Thyroid gland (tissue), 4 donors: ENCODE results near the gene OR2T5. TPM values are rescaled to one million over a fixed set of nuclear protein-coding genes. Genes with fewer than 3 reads are reported as not detected.
"Not testable (repeated sequence)": the region's sequence is repeated elsewhere in the genome, so short reads cannot be mapped to it uniquely, and the experiment has no call there.

Source experiments
- DNase-seq, 2 donors: peaks; one replicate each; pipeline ENCODE4 v3.0.0-alpha.2; 2019
- H3K27ac ChIP-seq, 3 donors: fragments of 200-600 bp; sonication (generic); 1 replicate in 2 of 3; 2 replicates in 1 of 3; pipeline ENCODE4 v1.5.1; 2016 to 2019; ENCODE audit warnings: mild to moderate bottlenecking in 1 of 3, moderate library complexity in 1 of 3
- H3K27me3 ChIP-seq: fragments of 200-600 bp; sonication (generic); one replicate; pipeline ENCODE4 v1.5.1; 2019
- H3K36me3 ChIP-seq, 2 donors: fragments of 200-600 bp; sonication (generic); one replicate each; pipeline ENCODE4 v1.5.1; 2016 to 2019
- H3K4me1 ChIP-seq, 2 donors: fragments of 200-600 bp; sonication (generic); one replicate each; pipeline ENCODE4 v1.5.1; 2017 to 2019
- H3K4me3 ChIP-seq, 3 donors: fragments of 200-600 bp; sonication (generic); replicated peaks in 1 of 3; 1 replicate in 2 of 3; 2 replicates in 1 of 3; pipeline ENCODE4 v1.5.1; 2016; ENCODE audit warnings: mild to moderate bottlenecking in 1 of 3
- H3K9me3 ChIP-seq: fragments of 200-600 bp; sonication (generic); one replicate; pipeline ENCODE4 v1.5.1; 2017
- CTCF ChIP-seq, 6 experiments: fragments of 200-600 bp in 3 of 6; fragments of 450-650 bp in 3 of 6; sonication (generic) in 3 of 6; IDR thresholded peaks; one replicate each; pipeline ENCODE4 v1.5.1; 2016 to 2019; ENCODE audit warnings: antibody characterized with exemption in 6 of 6, mild to moderate bottlenecking in 2 of 6, inconsistent platforms in 1 of 6, moderate library complexity in 1 of 6
- POLR2A ChIP-seq, 2 donors: fragments of 450-650 bp; IDR thresholded peaks; one replicate each; pipeline ENCODE4 v1.6.1; 2017; ENCODE audit warnings: antibody characterized with exemption in 2 of 2, mild to moderate bottlenecking in 2 of 2, moderate library complexity in 1 of 2
- WGBS, 2 donors: methylation state at CpG; one replicate each; pipeline ENCODE4 v1.1.5; 2017; 5-methylcytosine and 5-hydroxymethylcytosine counted together
- intact Hi-C: fragments of 100-400 bp; cut with DNase I; formaldehyde crosslinking; loops from one replicate; pipeline ENCODE4 v1.15.1; 2023
- total RNA-seq, 4 donors: library from RNA; depleted of rRNA; stranded (reverse); fragments of >200 nt; gene quantifications; one replicate each; pipeline ENCODE4 v1.2.3, GENCODE V29; 2016

The OR2T5 gene
- total RNA-seq, 4 donors from 2014 or later = not detected

GRCh38 chr1:248521856-248522255 is 33.5 kb downstream of the OR2T5 start:
- H3K4me1 ChIP-seq = no peaks in the 10 kb centered on the region
- no peaks in the 10 kb centered on the region for H3K9me3 ChIP-seq
- H3K4me3 ChIP-seq = no peak overlapping the region
- H3K36me3 ChIP-seq = no peaks in the 10 kb centered on the region
- TF ChIP-seq POLR2A (IDR thresholded peaks at IDR 0.05) (no peak), CTCF (IDR thresholded peaks at IDR 0.05) (no peak)
- intact Hi-C loops = no loop called here
- no peak for DNase-seq
- H3K27ac ChIP-seq = no peak overlapping the region
- WGBS, 2 donors = 90% methylated on average over 12 of the region's 12 CpGs
- no peaks in the 10 kb centered on the region for H3K27me3 ChIP-seq

GRCh38 chr1:248537449-248537848 is 49.1 kb downstream of the OR2T5 start:
- H3K4me3 ChIP-seq, intact Hi-C loops, H3K27ac ChIP-seq, H3K9me3 ChIP-seq, DNase-seq, H3K27me3 ChIP-seq, H3K36me3 ChIP-seq, H3K4me1 ChIP-seq: not testable (repeated sequence)

Other genes with a start within 250 kb of the OR2T5 start
- gene OR2T33, start 210.6 kb upstream of the OR2T5 start, total RNA-seq = 1 to 10 TPM in 2 of 4 donors, under 1 TPM in 1, not detected in 1; 0.75 to 1.8 (median 1.4) TPM
- gene OR2T12, start 185.2 kb upstream of the OR2T5 start, total RNA-seq = not detected
- gene OR2M7, start 164.0 kb upstream of the OR2T5 start, total RNA-seq = not detected
- gene OR14C36, start 139.8 kb upstream of the OR2T5 start, total RNA-seq = not detected
- gene OR2T4, start 126.9 kb upstream of the OR2T5 start, total RNA-seq = not detected
- not detected for gene OR2T6, start 112.8 kb upstream of the OR2T5 start, total RNA-seq
- gene OR2T1, start 85.5 kb upstream of the OR2T5 start, total RNA-seq = not detected
- gene OR2T2, start 43.0 kb upstream of the OR2T5 start, total RNA-seq = not detected
- not detected for gene OR2T3, start 15.2 kb upstream of the OR2T5 start, total RNA-seq
- gene OR2G6, start 19.5 kb downstream of the OR2T5 start, total RNA-seq = not detected
- gene OR2T29, start 74.2 kb downstream of the OR2T5 start, total RNA-seq = not detected
- gene OR2T34, start 86.2 kb downstream of the OR2T5 start, total RNA-seq = not detected
- not detected for gene OR2T10, start 109.1 kb downstream of the OR2T5 start, total RNA-seq
- not detected for gene OR2T11, start 146.5 kb downstream of the OR2T5 start, total RNA-seq
- gene OR2T35, start 156.7 kb downstream of the OR2T5 start, total RNA-seq = not detected
- not detected for gene OR2T27, start 166.9 kb downstream of the OR2T5 start, total RNA-seq
- gene OR14I1, start 214.2 kb downstream of the OR2T5 start, total RNA-seq = not detected